DMS 273 treated with DMSO at 0.1 percent for 48 hours (cell line): ENCODE measurements around the gene LIPE.
"Not testable (repeated sequence)": the region's sequence is repeated elsewhere in the genome, so short reads cannot be mapped to it uniquely, and the experiment has no call there.

Source experiments
- DNase-seq: peaks from one replicate; lab custom pipeline; 2025; lab: John Stamatoyannopoulos, UW

LIPE gene, protein sequence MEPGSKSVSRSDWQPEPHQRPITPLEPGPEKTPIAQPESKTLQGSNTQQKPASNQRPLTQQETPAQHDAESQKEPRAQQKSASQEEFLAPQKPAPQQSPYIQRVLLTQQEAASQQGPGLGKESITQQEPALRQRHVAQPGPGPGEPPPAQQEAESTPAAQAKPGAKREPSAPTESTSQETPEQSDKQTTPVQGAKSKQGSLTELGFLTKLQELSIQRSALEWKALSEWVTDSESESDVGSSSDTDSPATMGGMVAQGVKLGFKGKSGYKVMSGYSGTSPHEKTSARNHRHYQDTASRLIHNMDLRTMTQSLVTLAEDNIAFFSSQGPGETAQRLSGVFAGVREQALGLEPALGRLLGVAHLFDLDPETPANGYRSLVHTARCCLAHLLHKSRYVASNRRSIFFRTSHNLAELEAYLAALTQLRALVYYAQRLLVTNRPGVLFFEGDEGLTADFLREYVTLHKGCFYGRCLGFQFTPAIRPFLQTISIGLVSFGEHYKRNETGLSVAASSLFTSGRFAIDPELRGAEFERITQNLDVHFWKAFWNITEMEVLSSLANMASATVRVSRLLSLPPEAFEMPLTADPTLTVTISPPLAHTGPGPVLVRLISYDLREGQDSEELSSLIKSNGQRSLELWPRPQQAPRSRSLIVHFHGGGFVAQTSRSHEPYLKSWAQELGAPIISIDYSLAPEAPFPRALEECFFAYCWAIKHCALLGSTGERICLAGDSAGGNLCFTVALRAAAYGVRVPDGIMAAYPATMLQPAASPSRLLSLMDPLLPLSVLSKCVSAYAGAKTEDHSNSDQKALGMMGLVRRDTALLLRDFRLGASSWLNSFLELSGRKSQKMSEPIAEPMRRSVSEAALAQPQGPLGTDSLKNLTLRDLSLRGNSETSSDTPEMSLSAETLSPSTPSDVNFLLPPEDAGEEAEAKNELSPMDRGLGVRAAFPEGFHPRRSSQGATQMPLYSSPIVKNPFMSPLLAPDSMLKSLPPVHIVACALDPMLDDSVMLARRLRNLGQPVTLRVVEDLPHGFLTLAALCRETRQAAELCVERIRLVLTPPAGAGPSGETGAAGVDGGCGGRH

DNA sequence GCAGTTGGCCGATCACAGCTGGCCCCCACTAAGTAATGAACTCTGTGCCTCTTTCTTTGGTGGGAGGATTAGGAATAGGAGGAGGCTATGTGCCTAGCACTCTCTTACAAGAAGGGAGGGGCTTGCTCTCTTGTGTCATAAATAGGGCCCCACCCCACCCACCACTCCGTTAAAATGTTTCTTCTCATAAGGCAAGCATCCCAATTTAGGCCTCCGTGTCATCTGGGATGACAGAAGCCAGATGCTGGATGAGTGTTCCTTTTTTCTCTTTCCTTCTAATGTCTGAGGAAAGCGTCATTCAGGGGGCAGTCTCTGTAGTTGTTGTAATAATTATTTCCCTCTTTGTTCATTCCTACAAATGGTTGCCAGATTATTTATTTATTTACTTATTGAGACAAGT lies at the start of gene LIPE:
Gene LIPE, minus strand, starts transcription at position 76 of the 400 bp plus-strand sequence. CDS start 239 bp downstream, outside the sequence.
- DNase-seq = no peak

DNA sequence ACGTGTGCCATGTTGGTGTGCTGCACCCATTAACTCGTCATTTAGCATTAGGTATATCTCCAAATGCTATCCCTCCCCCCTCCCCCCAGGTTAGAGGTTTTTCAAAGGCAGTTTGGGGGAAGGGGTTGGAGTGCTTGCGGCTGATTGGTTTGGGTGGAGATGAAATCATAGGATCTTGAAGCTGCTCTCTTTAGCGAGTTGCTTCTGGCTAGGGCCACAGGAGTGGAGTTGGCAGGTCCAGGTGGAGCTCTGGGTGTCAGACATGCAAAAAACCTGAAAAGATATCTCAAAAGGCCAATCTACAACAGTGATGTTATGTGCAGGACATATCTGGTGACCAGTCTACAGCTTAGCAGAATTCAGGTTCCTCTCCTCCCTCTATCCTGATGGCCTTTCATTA lies 48.2 kb upstream of the LIPE start:
- no peak for DNase-seq

DNA sequence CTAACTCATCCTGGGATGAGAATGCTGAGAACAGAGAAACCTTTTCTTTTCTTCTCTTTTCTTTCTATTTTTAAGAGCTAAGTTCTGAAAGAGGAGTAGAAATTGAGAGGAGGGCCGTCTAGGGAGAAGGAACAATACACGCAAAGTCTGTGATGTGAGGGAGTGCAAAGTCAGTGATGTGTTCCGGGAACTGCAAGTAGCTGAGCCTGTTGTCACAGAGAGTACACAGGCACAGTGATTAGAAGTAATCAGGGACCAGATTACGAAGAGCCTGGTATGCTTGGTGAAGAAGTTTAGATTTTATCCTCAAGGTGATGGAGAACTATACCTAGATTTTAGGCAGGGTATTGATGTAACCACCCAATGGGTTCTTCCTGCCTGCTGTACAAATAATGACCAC lies 47.6 kb upstream of the LIPE start:
- DNase-seq = no peak

DNA sequence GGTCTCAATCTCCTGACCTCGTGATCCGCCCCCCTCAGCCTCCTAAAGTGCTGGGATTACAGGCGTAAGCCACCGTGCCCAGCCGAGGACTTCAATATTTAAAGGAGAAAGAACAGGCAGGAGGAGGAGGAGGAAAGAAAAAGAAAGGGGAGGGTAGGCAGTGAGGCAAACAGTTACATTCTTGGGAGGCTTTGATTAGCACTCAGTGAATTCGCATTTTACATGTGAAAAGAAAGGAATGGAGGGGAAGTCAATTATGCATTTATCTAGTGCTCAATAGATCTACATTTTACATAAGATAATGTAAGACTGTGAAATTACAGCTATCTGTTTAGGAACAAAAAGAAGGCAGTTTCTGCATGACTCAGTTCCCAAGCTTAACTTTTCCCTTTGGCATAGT lies 46.5 kb upstream of the LIPE start:
- no peak for DNase-seq

DNA sequence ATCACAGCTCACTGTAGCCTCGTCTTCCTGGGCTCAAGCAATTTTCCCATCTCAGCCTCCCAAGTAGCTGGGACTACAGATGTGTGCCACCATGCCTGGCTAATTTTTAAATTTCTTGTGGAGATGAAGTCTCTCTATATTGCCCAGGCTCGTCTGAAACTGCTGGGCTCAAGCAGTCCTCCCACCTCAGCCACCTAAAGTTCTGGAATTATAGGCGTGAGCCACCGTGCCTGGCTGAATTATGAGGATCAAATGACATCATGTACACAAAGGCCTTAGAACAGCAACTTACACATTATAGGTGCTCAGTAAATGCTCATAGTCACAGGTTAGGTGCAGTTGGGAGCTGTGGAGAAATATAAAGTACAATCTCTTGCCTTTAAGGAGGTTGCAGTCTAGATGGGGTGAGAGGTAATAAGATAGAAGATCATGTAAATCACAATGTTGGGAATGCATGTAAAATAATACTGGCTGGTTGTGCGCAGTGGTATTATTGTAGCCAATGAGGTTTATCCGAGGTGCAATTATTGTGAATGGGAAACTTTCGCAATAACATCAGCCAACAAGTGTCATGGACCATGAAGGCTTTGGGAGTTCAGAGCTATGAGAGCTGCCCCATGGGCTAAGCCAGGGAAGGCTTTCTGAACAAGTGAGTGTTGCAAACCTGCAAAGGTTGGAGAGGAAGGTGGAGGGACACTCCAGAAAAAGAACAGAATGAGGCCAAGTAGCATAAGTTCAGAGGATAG lies 45.4 kb upstream of the LIPE start:
- no peak for DNase-seq

DNA sequence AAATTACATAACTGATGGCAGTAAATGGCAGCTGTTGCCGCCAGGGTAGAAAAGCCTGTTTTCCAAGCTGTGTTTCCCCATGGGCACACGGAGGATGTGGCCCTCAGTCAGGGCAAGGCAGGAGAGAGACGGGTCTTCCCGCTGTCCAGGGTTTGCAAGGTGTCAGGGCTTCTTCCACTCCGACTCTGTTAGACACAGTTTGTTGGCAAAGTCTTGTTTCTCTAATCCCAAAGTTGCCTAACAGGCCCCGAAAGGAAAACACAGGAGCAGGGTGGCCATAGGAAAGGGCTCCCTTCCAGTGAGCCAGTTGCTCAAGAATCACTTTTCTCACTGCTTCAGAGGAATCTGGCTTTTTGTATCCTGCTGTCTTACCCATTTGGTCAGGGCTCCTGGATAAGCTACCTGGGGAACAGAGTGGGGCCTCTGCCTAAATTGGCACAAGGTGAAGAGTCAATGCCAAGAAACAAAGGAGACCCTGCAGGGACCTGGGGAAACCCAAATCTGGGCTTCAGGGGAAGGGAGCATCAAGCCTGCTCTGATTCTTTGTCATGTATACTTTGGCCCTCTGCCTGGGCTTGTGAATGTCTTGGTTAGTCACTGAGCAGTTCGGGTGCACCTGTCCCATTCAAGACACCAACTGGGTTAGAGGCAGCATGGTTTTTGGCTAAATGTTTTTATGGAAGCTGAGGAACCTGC lies 44.5 kb upstream of the LIPE start:
- DNase-seq = no peak

DNA sequence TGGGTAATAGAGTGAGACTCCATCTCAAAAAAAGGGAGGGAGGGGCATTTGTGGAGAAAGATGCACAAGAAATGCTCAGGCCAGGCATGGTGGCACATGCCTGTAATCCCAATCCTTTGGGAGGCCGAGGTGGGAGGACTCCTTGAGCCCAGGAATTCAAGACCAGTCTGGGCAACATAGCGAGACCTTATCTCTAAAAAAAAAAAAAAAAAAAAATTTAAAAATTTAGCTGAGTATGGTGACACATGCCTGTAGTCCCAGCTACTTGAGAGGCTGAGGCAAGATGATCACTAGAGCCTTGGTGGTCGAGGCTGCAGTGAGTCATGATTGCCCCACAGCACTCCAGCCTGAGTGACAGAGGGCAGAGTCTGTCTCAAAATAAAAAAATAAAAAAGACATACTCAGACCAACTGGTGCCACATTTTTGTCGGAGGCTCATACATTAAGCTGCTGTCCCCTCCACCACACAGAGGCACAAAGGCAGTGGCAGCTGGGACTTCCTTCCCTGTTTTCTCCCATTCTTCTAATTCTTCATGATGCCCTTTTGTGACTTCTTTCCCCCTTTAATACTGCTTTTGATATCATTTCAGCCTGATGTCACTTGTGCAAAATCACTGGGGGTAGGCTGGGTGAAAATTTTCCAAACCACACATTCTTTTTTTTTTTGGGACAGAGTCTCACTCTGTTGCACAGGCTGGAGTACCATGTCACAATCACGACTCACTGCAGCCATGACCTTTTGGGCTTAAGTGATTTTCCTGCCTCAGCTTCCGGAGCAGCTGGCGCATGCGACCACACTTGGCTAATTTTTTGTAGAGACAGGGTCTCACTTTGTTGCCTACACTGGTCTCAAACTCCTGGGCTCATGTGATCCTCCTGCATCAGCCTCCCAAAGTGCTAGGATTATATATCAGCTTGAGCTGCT lies 42.4 kb upstream of the LIPE start:
- DNase-seq = no peak

DNA sequence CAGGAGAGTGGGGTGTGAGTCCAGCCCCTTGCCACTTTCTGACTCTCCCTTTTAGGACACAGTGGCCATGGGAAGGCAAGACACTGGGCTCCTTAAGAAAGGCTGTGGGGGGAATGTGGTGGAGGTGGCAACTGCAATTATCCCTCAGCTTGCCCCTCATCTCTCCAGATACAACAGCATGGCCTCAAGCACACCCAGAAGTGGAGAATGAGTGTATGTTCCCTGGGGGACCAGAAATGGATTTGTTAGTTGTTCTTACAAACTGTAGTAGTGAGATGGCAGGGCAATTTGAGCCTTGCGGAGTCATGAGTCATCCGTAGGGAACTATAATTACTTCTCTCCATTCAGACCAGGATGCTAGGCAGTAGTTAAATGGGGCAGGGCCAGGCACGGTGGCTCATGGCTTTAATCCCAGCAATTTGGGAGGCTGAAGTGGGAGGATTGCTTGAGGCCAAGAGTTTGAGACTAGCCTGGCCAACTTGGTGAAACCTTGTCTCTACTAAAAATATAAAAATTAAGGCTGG lies 41.1 kb upstream of the LIPE start:
- peak; percentile 28 for DNase-seq

DNA sequence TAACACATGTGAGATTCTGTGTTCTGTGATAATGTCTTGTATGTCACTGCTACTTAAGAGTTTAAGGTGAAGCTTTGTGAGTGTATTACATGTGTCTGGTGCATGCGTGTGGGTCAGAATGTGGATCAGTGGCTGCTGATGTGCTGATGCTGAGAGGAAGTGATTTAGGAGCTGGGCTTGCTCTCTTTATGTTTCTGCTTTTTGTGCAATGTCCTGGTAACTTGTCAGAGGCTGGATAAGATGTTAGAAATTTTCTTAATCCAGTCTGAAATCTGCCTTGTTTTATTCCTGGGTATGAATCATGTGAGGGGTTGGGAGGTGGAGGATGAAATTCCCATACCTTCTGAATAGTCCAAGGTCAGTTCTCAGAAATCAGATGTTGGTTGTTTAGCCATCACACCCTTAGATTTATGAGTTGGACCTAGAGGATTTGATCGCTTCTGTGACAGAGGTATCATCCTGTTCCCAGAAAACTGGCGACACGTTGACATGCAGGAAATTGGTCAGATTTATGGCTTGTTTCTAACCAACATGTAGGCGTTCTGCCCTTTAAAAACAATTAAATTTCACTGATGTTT lies 40.1 kb upstream of the LIPE start:
- DNase-seq = no peak

DNA sequence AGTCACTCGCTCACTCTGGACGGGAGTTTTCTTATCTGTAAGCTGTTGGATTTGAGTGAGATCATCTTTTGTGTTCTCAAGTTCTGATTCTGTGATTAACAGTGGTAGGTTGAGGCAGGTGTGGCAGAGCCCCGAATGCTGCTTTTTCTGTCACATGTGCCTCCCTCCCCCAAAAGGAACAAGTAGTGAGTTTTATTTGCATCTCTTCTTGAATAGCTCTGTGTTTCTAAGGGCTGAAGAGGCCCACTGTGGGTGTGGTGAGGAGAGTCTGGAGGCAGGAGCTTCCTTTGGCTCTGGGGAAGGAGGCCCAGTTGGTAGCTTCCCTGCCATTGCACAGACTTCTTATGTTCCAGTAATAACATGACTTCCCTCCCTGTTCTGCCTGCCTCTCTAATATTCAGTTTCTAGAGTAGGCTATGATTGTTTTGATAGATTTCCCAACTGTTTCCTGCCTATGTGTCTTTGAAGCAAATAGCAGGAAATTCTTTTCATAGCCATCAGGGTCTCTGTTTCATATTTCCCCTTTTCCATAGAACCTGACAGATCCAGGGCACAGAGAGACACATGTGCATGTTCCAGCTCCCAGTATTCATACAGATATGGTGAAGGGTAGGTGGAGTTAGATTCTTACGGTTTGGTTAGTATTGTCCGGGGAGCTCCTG lies 39.5 kb upstream of the LIPE start:
- no peak for DNase-seq

DNA sequence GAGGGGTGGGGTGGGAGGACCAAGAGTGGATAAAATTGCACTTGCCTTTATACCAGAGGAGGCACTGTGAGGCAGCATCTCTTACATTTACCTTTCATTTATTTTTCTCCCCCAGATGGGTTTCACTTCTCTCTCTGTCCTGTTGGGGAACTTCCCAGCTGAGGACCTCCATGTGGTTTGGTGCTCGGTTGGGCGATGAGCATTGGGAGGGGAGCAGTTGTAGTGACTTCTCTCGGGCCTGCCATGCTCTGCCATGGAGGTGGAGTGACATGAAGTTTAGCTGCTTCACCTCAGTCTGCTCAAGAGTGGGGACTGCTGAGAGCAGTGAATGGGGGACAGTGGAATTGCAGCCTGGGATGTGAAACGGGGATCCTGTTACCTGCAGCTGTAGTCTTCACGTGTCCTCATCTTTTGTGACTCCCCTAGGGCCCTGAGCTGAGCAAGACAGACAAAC lies 38.7 kb upstream of the LIPE start:
- no peak for DNase-seq

DNA sequence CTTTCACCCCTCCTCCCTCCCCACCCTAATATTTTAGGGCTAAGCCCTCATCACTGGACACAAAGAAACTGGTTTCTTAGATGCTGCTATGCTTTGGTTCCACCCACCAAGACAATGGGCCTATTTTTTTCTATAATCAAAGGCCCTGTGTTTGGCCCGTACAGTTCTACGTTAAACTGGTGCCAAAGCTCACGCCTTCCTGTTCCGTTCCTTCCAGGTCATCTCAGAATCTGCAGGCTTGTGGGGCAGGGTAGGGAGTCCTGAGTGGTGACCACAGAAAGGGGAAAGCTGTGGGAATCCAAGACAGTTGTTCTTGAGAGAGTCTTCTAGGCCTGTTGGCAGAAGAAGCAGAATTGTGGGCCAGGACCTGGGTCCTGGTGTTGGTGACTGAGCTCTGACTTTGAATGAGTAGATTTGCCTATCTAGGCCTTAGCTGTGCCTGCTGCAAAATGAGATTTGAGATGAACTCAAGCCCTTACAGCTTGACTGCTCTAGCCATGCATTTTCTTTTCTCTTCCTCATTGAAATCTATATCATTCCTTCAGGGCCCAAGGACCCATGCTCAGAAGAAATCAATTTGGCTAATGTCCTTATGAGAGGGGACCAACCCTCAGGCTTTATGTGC lies 34.6 kb upstream of the LIPE start:
- no peak for DNase-seq

DNA sequence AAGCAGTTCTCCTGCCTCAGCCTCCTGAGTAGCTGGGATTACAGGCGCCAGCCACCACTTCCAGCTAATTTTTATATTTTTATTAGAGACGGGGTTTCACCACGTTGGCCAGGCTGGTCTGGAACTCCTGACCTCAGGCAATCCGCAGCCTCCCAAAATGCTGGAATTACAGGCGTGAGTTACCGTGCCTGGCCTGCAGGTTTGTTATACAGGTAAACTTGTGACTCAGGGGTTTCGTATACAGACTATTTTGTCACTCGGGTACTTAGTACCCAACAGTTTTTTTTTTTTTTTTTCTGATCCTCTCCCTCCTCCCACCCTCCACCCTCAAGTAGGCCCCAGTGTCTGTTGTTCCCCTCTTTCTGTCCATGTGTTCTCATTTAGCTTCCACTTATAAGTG lies 34.0 kb upstream of the LIPE start:
- DNase-seq = not testable (repeated sequence)

DNA sequence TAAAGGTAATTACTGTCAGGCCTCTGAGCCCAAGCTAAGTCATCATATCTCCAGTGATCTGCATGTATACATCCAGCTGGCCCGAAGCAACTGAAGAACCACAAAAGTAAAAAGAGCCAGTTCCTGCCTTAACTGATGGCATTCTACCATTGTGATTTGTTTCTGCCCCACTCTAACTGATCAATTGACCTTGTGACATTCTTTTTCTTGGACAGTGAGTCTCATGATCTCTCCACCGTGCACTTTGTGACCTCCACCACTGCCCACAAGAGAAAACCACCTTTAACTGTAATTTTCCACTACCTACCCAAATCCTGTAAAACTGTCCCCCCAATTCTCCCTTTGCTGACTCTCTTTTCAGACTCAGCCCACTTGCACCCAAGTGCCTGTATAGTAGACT lies 32.7 kb upstream of the LIPE start:
- no peak for DNase-seq

DNA sequence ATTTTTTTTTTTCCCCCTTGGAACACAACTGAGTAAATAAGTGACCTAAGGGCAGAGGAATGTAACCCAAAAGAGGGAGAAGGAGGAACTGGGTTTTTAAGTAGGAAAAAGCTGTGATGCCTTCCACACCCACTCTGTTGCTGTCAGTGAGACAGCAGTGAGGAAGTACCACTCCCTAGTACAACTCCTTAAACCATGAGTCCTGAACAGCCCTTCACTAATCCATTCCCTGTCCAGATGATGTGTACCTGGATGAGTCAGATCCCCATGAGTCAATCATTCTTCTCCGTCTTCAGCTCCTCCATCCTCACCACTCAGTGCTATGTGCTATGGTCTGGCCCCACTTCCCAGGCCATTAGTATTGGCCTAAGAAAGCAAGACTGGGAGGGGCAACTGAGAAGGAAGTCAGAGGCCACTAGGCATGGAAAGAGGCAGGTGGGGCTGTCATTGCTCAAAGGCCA lies 28.5 kb upstream of the LIPE start:
- no peak for DNase-seq

DNA sequence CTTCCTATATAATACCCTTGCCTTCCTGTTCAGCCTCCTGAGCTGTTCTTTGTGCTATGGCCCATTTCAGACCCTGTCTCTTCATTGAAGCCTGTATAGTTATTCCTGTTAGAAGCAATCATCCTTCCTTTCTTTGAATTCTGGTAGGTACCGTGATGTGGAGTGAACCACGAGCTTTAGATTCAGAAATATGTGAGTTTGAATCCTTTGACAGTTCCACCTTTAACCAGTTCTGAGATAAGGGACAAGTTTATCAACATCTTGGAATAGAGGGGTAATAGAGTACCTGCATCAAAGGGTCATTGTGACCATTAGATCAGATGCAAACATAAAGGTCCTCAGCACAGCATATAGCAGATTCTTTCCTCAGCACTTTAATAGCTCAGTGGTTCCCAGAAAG lies 27.9 kb upstream of the LIPE start:
- DNase-seq = no peak

DNA sequence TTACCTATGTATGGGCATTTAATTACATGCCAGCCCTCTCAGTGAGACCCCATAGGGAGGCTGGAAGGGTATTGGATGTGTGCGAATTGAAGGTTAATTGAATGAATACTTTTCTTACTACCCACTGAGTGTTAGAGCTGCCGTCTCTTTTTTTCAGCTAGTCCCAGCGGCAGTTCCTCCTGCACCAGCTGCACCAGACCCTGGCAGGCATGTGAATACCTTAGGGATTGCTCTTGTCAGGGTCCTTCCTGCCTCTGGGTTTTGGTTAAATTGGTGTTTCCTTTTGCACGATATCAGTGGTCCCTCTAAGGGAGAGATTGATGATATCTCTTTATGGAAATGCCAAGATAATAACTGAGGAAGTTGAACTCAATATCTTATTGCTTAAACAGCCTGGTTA lies 25.4 kb upstream of the LIPE start:
- no peak for DNase-seq

DNA sequence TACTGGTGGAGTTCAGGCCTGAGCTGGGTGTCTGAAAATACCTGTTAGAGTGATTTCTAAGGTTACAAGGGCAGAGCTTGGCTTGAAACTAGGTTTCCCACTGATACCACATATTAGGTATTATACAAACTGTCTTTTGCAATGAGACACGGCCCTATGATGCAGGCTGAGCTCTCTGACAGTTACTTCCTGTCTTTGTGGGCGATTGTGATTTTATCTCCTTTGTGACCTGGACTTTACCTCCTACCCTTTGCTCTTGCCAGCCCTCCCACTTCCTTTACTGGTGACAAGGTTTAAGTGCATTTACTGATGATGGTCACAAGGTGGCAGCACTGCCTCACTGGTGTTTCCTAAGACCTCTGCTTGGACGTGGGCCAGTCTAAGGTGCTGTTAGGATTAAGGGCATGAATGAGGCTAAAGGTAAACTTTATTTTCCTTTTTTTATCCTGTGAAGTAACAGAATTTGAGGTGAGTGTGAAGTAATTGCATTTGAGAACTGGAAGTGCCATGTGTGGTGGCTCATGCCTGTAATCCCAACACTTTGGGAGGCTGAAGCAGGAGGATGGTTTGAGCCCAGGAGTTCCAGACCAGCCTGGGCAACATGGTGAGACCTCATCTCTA lies 23.2 kb upstream of the LIPE start:
- DNase-seq = peak; percentile 18
